ENCODE results near the gene DNASE1.
A peak's percentile ranks its signal among the peaks of the same experiment; 100 is the strongest.

Gene DNASE1

DNA sequence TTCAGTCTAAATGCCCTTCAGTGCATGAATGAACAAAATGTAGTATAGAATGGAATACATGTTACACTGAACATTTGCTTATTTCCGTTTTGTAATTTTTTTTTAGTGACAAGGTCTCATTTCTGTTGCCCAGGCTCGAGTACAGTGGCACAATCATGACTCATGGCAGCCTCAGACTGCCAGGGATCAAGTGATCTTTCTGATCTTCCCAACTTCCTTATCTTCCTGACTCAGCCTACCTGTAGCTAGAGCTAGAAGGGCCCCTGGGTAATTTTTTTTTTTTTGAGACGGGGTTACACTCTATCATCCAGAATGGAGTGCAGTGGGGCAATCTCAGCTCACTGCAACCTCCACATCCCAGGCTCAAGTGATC lies 35.7 kb upstream of the DNASE1 start:
- no peak for DNase-seq (ENCODE audit: insufficient read length)
- FAIRE-seq = no peak
- TF ChIP-seq POLR2AphosphoS5 (IDR thresholded peaks at IDR 0.05; ENCODE audit: low read depth, low read length) (no peak), TAF1 (IDR thresholded peaks at IDR 0.05; ENCODE audit: borderline replicate concordance, low read depth, low read length) (no peak), POLR2A (IDR thresholded peaks at IDR 0.05; ENCODE audit: low read depth, low read length) (no peak)

DNA sequence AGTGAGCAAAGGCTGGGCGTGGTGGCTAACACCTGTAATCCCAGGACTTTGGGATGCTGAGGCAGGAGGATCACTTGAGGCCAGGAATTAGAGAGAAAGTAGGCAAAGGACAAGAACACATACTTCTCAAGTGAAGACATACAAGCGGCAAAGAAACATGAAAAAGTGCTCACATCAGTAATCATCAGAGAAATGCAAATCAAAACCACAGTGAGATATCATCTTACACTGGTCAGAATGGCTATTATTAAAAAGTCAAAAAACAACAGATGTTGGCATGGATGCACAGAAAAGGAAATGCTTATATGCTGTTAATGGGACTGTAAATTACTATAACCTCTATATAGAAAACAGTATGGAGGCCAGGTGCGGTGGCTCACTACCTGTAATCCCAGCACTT lies 30.8 kb upstream of the DNASE1 start:
- DNase-seq (ENCODE audit: insufficient read length) = no peak
- TF ChIP-seq POLR2AphosphoS5 (IDR thresholded peaks at IDR 0.05; ENCODE audit: low read depth, low read length) = no peak
- TF ChIP-seq POLR2A (IDR thresholded peaks at IDR 0.05; ENCODE audit: low read depth, low read length) = no peak
- FAIRE-seq = no peak

DNA sequence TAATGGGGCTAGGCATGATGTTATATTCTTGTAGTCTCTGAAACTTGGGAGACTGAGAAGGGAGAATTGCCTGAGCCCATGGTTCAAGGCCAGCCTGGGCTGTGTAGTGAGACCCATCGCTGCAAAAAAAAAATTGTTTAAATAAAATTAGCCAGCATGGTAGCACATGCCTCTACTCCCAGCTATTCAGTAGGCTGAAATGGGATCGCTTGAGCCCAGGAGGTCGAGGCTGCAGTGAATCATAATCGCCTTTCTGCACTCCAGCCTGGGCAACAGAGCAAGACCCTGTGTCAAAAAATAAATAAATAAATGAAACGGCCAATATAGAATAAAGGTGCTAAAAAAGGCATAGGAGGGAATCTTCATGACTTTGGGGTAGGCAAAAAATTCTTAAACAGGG lies 29.2 kb upstream of the DNASE1 start:
- FAIRE-seq = no peak
- TF ChIP-seq POLR2A (IDR thresholded peaks at IDR 0.05; ENCODE audit: low read depth, low read length) = no peak
- DNase-seq (ENCODE audit: insufficient read length) = no peak

DNA sequence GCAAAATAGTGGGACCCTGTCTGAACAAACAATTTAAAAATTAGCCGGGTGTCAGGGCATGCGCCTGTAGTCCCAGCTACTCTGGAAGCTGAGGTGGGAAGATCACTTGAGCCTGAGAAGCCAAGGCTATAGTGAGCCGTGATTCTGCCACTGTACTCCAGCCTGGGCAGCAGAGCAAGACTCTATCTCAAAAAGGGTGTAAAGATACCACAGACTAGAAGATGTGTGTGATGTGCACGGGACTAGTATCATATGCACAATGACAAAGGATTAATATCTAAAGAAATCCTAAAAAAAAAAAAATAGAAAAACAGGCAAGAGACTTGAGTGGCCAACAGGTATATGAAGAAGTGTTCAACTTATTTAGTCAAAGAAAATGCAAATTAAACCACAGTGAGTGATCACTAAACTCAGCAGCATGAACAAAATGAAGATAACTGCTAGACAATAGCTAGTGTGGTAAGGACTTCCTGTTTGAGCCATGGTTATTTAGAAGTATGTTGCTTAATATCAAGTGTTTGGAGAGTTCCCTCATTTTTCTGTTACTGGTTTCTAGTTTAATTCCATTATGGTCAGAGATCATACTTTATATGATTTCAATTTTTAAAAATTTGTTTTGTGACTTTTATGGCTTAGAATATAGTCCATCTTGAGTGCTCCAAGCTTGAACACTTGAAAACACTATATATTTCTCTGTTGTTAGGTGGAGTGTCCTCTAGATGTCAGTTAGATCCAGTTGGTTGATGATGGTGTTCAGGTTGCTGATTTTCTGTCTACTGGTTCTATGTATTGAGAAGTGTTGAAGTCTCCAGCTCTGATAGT lies 28.4 kb upstream of the DNASE1 start:
- FAIRE-seq (peak; percentile 92), DNase-seq (ENCODE audit: insufficient read length) (no peak)
- TF ChIP-seq POLR2AphosphoS5 (IDR thresholded peaks at IDR 0.05; ENCODE audit: low read depth, low read length) (no peak), TAF1 (IDR thresholded peaks at IDR 0.05; ENCODE audit: borderline replicate concordance, low read depth, low read length) (no peak), POLR2A (IDR thresholded peaks at IDR 0.05; ENCODE audit: low read depth, low read length) (no peak)

DNA sequence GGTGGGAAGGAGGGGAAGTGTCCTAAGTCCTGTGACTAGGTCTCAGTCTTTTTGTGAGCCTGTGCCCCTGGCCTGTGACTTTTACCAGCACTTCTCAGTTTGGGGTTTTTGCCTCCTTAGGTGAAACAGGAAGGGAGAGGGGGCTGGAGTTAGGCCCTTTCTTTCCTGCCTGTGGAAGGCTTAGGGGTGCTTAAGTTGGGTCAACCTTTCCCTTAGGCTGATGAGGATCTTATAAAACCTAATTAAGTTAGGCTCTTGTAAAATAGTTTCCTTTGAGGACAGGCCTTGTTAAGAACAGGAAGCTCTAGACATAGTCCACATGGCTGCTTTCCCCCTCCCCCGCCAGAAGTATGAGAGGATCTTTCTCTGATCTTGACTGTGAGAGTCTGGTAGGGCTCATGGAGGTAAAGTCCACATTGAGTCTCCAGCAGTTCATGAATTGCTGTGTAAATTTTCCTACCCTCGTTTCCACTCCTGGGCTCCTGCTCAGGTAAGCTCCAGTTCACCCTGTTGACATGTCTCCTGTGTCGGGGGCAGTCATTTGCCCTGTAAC lies 17.0 kb upstream of the DNASE1 start:
- TF ChIP-seq POLR2A (IDR thresholded peaks at IDR 0.05; ENCODE audit: low read depth, low read length) = no peak
- peak; percentile 10; the same call in 1 of the 2 replicates for TF ChIP-seq TAF1 (IDR thresholded peaks at IDR 0.05; ENCODE audit: borderline replicate concordance, low read depth, low read length)
- no peak for TF ChIP-seq POLR2AphosphoS5 (IDR thresholded peaks at IDR 0.05; ENCODE audit: low read depth, low read length)
- DNase-seq (ENCODE audit: insufficient read length) (no peak), FAIRE-seq (peak; percentile 67)

DNA sequence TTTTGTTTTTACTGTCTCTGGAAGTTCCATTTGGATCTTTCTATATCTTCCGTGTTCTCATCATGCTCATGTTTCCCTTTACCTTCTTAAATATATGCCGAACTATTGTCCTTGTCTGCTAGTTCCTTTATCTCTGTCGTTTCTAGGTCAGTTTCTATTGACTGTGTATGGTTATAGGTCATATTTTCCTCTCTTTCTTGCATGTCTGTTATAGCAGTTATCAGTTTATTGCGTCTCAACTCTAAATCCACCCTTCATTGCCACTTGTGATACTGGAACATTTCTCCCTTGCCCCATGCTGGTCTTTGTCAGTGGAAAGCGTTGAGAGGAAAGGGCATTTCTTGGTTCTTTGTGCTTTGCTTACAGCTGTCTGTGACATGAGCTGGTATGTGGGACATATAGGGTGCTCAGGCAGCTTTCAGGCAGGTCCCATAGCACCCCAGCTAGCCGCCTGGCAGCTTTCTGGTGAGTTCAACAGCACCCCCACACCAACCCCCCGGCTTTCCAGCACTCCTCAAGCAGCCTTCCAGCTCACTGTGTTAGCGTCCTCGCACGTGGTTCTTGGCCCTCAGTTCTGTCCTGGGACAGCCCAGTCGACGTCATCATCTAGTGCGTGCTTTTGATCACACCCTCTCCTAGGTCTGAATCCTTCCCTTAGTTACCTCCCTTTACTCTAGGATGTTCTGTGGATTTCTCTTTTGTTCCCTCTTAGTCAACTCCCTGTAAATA lies 15.4 kb upstream of the DNASE1 start:
- FAIRE-seq (no peak), DNase-seq (ENCODE audit: insufficient read length) (no peak)
- TF ChIP-seq TAF1 (IDR thresholded peaks at IDR 0.05; ENCODE audit: borderline replicate concordance, low read depth, low read length) (no peak), POLR2AphosphoS5 (IDR thresholded peaks at IDR 0.05; ENCODE audit: low read depth, low read length) (no peak), POLR2A (IDR thresholded peaks at IDR 0.05; ENCODE audit: low read depth, low read length) (no peak)

DNA sequence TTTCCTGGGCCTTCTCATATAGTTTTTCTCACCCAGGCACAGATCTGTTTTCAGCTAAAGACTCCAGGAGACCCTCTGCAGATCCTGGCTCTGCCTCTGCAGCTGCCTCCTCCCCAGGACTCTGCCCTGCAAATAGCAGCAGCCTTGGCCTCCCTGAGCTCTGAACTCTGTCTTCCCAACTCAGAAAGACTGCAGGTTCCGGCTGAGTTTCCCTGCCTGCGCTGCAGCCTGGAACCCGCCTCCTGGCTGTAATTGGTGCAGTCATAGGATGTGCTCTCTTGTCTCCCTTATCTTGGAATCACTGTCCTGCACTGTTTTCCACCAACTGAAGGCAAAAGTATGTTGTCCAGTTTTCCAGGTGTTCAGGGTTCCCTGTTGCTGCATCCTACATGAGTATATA lies 14.3 kb upstream of the DNASE1 start:
- TF ChIP-seq POLR2A (IDR thresholded peaks at IDR 0.05; ENCODE audit: low read depth, low read length) (no peak), TAF1 (IDR thresholded peaks at IDR 0.05; ENCODE audit: borderline replicate concordance, low read depth, low read length) (no peak), POLR2AphosphoS5 (IDR thresholded peaks at IDR 0.05; ENCODE audit: low read depth, low read length) (no peak)
- FAIRE-seq (no peak), DNase-seq (ENCODE audit: insufficient read length) (no peak)

DNA sequence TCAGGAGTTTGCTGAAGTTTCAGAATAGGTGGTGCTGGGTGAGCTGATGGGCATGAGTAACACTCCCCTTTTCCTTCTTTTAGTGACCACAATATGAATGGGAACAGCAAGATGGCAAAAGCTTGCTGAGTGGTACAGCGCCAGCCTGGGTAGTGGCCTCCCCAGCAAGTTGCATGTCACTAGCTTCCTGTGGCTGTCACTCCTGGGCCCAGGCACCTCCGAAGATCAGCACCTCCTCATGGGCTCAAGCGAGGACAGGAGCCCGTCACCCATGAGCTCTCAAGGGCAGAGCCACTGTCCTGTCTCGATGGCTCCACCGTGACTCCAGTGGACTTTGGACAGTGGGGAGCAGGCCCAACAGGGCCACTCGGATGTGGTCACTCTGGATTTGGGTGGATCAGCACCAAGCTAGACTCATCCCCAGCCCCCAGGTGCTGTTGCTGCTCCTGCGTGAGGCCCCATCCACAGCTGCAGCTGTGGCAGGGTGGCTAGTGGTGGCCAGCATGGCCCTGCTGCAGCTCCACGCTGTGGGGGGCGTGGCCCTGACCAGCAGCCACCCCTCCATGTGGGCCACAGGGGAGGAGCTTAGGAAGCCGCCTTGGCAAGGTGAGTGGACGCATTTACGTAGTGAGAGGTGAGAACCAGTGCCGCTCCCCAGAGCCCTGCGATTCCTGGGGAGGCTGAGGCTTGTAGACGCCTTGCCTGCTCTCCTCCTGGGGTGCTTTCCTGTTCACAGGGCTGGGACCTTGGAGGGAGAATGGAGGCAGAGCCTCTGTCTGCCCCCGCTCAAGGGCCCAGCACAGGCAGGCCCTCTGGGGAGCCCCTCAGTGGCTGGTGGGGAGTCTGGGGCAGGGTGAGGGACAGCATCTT lies 13.6 kb upstream of the DNASE1 start:
- FAIRE-seq = no peak
- TF ChIP-seq POLR2A (IDR thresholded peaks at IDR 0.05; ENCODE audit: low read depth, low read length) (no peak), TAF1 (IDR thresholded peaks at IDR 0.05; ENCODE audit: borderline replicate concordance, low read depth, low read length) (no peak), POLR2AphosphoS5 (IDR thresholded peaks at IDR 0.05; ENCODE audit: low read depth, low read length) (no peak)
- DNase-seq (ENCODE audit: insufficient read length) = no peak

DNA sequence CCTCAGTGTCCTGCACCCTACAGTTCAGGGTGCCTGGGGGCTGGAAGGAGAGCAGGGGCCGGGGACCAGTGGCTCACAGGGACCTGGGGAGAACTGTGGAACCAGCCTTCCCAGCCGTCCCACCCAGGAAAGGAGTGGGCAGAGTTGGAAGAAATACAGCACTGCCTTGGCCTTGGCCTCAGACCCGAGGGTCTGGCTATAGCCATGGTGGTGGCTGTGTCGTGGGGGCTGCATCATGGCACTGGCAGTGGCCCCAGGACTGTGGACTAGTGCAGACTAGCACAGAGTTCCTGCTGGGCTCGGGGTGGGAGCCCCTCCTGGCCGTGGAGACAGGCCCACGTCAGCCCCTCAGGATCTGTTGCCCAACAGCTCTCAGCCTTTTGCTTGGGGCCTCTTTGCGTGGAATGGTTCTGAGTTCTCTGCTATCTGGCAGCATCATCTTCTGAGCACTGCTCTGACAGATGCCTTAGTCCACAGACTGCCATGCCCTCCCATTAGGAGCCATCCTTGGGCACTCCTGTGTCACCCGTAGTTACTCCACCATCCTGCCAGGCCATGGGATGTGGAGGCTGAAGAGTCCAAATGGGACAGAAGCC lies 12.6 kb upstream of the DNASE1 start:
- no peak for FAIRE-seq
- no peak for TF ChIP-seq TAF1 (IDR thresholded peaks at IDR 0.05; ENCODE audit: borderline replicate concordance, low read depth, low read length)
- TF ChIP-seq POLR2AphosphoS5 (IDR thresholded peaks at IDR 0.05; ENCODE audit: low read depth, low read length) = no peak
- TF ChIP-seq POLR2A (IDR thresholded peaks at IDR 0.05; ENCODE audit: low read depth, low read length) = no peak

DNA sequence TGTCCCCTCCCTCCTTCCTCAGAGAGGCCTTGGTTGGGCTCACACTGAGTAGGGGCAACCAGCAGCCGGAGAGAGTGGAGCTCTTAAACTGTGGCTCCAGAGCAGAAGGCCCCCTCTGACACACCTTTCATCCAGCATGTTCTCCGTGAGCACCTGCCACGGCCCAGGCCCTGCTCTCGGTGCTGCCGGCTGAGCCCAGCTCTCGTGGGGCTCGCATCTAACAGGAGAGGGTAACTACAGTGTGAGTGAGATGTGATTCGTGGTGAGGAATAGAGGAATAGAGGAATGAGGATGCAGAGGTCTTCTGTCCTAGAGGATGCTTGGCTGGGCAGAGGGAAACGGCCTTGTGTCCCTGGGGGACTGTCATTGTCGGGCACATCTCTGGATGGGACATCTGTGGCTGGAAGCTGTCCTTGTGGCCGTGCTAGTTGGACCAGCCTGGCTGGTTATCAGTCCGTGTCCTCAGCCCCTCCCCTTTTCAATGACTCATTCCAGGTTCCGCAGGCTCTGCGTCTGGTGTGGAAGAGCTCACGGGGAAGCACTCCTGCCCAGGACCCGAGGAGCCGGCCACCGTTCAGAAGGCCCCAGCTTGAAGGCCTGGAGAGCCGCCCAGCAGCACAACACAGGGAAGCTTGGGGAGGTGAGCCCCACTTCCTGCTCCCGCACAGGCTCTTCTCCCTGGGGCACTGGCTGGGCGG lies 11.9 kb upstream of the DNASE1 start:
- DNase-seq (ENCODE audit: insufficient read length) (no peak), FAIRE-seq (no peak)
- TF ChIP-seq TAF1 (IDR thresholded peaks at IDR 0.05; ENCODE audit: borderline replicate concordance, low read depth, low read length) = no peak
- no peak for TF ChIP-seq POLR2A (IDR thresholded peaks at IDR 0.05; ENCODE audit: low read depth, low read length)
- no peak for TF ChIP-seq POLR2AphosphoS5 (IDR thresholded peaks at IDR 0.05; ENCODE audit: low read depth, low read length)

More for the DNA sequence above, 12.6 kb upstream of the DNASE1 start:
- no peak for DNase-seq (ENCODE audit: insufficient read length)
